DMS114 treated with DMSO at 0.1 percent for 48 hours (cell line): ENCODE results near the gene FAM171A1.
"Not testable (repeated sequence)": the region's sequence is repeated elsewhere in the genome, so short reads cannot be mapped to it uniquely, and the experiment has no call there.

Source experiments
- DNase-seq: peaks from one replicate; lab custom pipeline; 2025; ENCODE audit not compliant: unreplicated experiment; lab: John Stamatoyannopoulos, UW

The FAM171A1 gene

GRCh38 chr10:15320522-15321203 is 50.4 kb downstream of the FAM171A1 start:
- no peak for DNase-seq

- no peak for DNase-seq
Measured at GRCh38 chr10:15320118-15320517, 51.0 kb downstream of the FAM171A1 start.

GRCh38 chr10:15316871-15317464 is 54.1 kb downstream of the FAM171A1 start:
- no peak for DNase-seq

- no peak for DNase-seq
Measured at GRCh38 chr10:15316145-15316544, 54.9 kb downstream of the FAM171A1 start.

- DNase-seq, result no peak
Measured at GRCh38 chr10:15315286-15315685, 55.8 kb downstream of the FAM171A1 start.

GRCh38 chr10:15314482-15315045 is 56.5 kb downstream of the FAM171A1 start:
- no peak for DNase-seq

GRCh38 chr10:15313843-15314242 is 57.2 kb downstream of the FAM171A1 start:
- DNase-seq, result no peak

GRCh38 chr10:15313047-15313446 is 58.0 kb downstream of the FAM171A1 start:
- DNase-seq, result no peak

- no peak for DNase-seq
Measured at GRCh38 chr10:15311569-15312280, 59.4 kb downstream of the FAM171A1 start.

GRCh38 chr10:15310776-15311568 is 60.1 kb downstream of the FAM171A1 start:
- DNase-seq, result no peak

GRCh38 chr10:15309221-15309620 is 61.9 kb downstream of the FAM171A1 start:
- DNase-seq, result no peak

GRCh38 chr10:15306735-15307280 is 64.3 kb downstream of the FAM171A1 start:
- DNase-seq, result no peak

GRCh38 chr10:15305634-15306033 is 65.5 kb downstream of the FAM171A1 start:
- no peak for DNase-seq

GRCh38 chr10:15305161-15305560 is 65.9 kb downstream of the FAM171A1 start:
- no peak for DNase-seq

- DNase-seq, result not testable (repeated sequence)
Measured at GRCh38 chr10:15302188-15302956, 68.7 kb downstream of the FAM171A1 start.

GRCh38 chr10:15300697-15301096 is 70.4 kb downstream of the FAM171A1 start:
- no peak for DNase-seq

GRCh38 chr10:15300145-15300544 is 70.9 kb downstream of the FAM171A1 start:
- no peak for DNase-seq

- DNase-seq, result no peak
Measured at GRCh38 chr10:15296701-15297100, 74.4 kb downstream of the FAM171A1 start.

- no peak for DNase-seq
Measured at GRCh38 chr10:15295537-15296325, 75.4 kb downstream of the FAM171A1 start.
